Tibial artery (tissue), 4 donors: ENCODE results near the gene CSNK1G2.

Source experiments
- DNase-seq, 2 donors: peaks; one replicate each; pipeline ENCODE4 v3.0.0-alpha.2; 2019
- H3K27ac ChIP-seq, 2 donors: fragments of 200-600 bp; sonication (generic) in 1 of 2; 1 replicate in 1 of 2; 2 replicates in 1 of 2; pipeline ENCODE4 v1.5.1; 2018 to 2019; ENCODE audit warnings: mild to moderate bottlenecking in 1 of 2
- H3K27me3 ChIP-seq, 2 donors: fragments of 200-600 bp; sonication (generic) in 1 of 2; one replicate each; pipeline versions ENCODE4 v1.5.1 to v1.6.0; 2016 to 2019
- H3K36me3 ChIP-seq, 3 donors: fragments of 200-600 bp; sonication (generic) in 2 of 3; one replicate each; pipeline ENCODE4 v1.5.1; 2016 to 2019; ENCODE audit warnings: mild to moderate bottlenecking in 2 of 3
- H3K4me1 ChIP-seq, 4 donors: fragments of 200-600 bp; sonication (generic) in 2 of 4; 1 replicate in 3 of 4; 2 replicates in 1 of 4; pipeline ENCODE4 v1.5.1; 2016 to 2019
- H3K4me3 ChIP-seq, 2 donors: fragments of 200-600 bp; sonication (generic) in 1 of 2; 1 replicate in 1 of 2; 2 replicates in 1 of 2; pipeline ENCODE4 v1.5.1; 2018 to 2019; ENCODE audit warnings: mild to moderate bottlenecking in 2 of 2
- H3K9me3 ChIP-seq, 3 donors: fragments of 200-600 bp; sonication (generic) in 1 of 3; one replicate each; pipeline ENCODE4 v1.5.1; 2016 to 2019
- CTCF ChIP-seq, 2 experiments: fragments of 200-600 bp in 1 of 2; fragments of 450-650 bp in 1 of 2; IDR thresholded peaks; one replicate each; pipeline ENCODE4 v1.5.1; 2017 to 2019; ENCODE audit warnings: antibody characterized with exemption in 2 of 2, mild to moderate bottlenecking in 1 of 2, moderate library complexity in 1 of 2
- intact Hi-C: fragments of 100-400 bp; cut with DNase I; formaldehyde crosslinking; loops from one replicate; pipeline ENCODE4 v1.15.0; 2023; ENCODE audit warnings: low total_unique reads

CSNK1G2 gene

GRCh38 chr19:1970806-1971502 lies 30.0 kb downstream of the CSNK1G2 start:
- no peak overlapping the region for H3K4me3 ChIP-seq
- TF ChIP-seq CTCF (IDR thresholded peaks at IDR 0.05), result no peak
- no peaks in the 10 kb centered on the region for H3K27me3 ChIP-seq
- no peak for DNase-seq
- intact Hi-C loops, result no loop called here
- H3K27ac ChIP-seq, result no peak overlapping the region
- no peaks in the 10 kb centered on the region for H3K9me3 ChIP-seq
- peaks cover 0 to 55% (median 29%) of the 10 kb centered on the region in 3 donors for H3K36me3 ChIP-seq
- H3K4me1 ChIP-seq, result no peaks in the 10 kb centered on the region

- TF ChIP-seq CTCF (IDR thresholded peaks at IDR 0.05), result no peak
- no peaks in the 10 kb centered on the region for H3K27me3 ChIP-seq
- H3K9me3 ChIP-seq, result no peaks in the 10 kb centered on the region
- no peak overlapping the region for H3K4me3 ChIP-seq
- no peak for DNase-seq
- intact Hi-C loops, result no loop called here
- peaks cover 13 to 71% (median 37%) of the 10 kb centered on the region in 3 donors for H3K36me3 ChIP-seq
- no peaks in the 10 kb centered on the region for H3K4me1 ChIP-seq
- H3K27ac ChIP-seq, result no peak overlapping the region
These were observed 33.6 kb downstream of the CSNK1G2 start for GRCh38 chr19:1974381-1975161.

- intact Hi-C loops, result no loop called here
- Histone ChIP-seq H3K9me3 (no peaks in the 10 kb centered on the region), H3K27ac (no peak overlapping the region), H3K4me3 (no peak overlapping the region), H3K27me3 (no peaks in the 10 kb centered on the region), H3K36me3 (peaks cover 18 to 71% (median 37%) of the 10 kb centered on the region in 3 donors), H3K4me1 (no peaks in the 10 kb centered on the region)
- TF ChIP-seq CTCF (IDR thresholded peaks at IDR 0.05), result no peak
- no peak for DNase-seq
These were observed 34.1 kb downstream of the CSNK1G2 start for GRCh38 chr19:1975162-1975480.

GRCh38 chr19:1977120-1977519 lies 36.1 kb downstream of the CSNK1G2 start:
- Histone ChIP-seq H3K4me3 (no peak overlapping the region), H3K4me1 (no peaks in the 10 kb centered on the region), H3K36me3 (peaks cover 38 to 77% (median 52%) of the 10 kb centered on the region in 3 donors), H3K27me3 (no peaks in the 10 kb centered on the region), H3K9me3 (no peaks in the 10 kb centered on the region), H3K27ac (no peak overlapping the region)
- no peak for TF ChIP-seq CTCF (IDR thresholded peaks at IDR 0.05)
- intact Hi-C loops, result no loop called here
- DNase-seq, result no peak

GRCh38 chr19:1978346-1978894 lies 37.4 kb downstream of the CSNK1G2 start:
- peaks cover 41 to 82% (median 55%) of the 10 kb centered on the region in 3 donors for H3K36me3 ChIP-seq
- intact Hi-C loops, result no loop called here

More at GRCh38 chr19:1978346-1978894, 37.4 kb downstream of the CSNK1G2 start:
- H3K9me3 ChIP-seq, result no peaks in the 10 kb centered on the region
- no peak for TF ChIP-seq CTCF (IDR thresholded peaks at IDR 0.05)
- no peak for DNase-seq
- no peak overlapping the region for H3K4me3 ChIP-seq
- no peak overlapping the region for H3K27ac ChIP-seq
- no peaks in the 10 kb centered on the region for H3K27me3 ChIP-seq
- no peaks in the 10 kb centered on the region for H3K4me1 ChIP-seq
